ENCODE data around the gene CELSR3.

The CELSR3 gene

DNA sequence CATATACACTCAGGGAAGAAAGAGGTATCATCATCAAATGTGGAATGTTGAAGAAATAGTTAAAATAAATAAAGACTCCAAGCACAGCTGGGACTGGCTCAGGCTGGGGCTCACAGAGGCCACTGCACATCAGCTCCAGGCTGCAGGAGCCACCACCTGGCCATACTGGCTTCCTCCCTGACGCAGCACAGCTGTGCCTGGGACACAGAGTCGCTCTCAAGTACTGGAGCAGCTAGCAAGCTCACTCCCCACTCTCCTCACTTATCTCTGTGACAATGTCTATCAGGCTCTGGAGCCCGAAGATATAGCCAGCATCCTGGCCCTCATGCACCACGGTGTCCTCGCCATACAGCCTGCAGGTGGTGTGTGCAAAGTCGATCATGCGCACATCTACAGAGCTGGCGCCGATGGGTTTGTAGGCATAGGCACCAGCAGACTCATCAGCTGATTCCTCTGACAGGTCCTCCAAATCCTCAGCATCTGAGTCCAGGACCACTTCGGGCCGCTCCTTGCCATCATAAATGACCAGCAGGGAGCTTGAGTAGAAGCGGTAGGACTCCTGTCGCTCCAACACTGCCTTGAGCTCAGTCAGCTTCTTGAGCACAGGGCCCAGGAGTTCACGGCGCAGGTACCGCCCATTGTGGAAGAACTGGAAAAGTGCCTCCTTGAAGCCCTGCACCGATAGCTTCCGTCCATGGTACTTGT is 25.5 kb upstream of the CELSR3 start:
- Histone ChIP-seq H3K36me3 (ENCODE audit: control insufficient read depth in 4 of 4, insufficient read depth in 4 of 4, low read length in 3 of 4) (peaks cover 11 to 60% (median 51%) of the 10 kb centered on the region in 4 experiments), H3K4me1 (ENCODE audit: control extremely low read depth in 1 of 4, control insufficient read depth in 4 of 4, insufficient read depth in 4 of 4, low read length in 3 of 4) (peaks cover 2 to 26% (median 23%) of the 10 kb centered on the region in 4 experiments), H3K9me3 (ENCODE audit: control extremely low read depth in 1 of 5, control insufficient read depth in 4 of 5, insufficient read depth in 2 of 5, low read depth in 1 of 5, low read length in 4 of 5) (no peaks in the 10 kb centered on the region), H3K27me3 (replicated peaks in 2 of 5; ENCODE audit: control insufficient read depth in 4 of 5, insufficient read depth in 5 of 5, low read length in 4 of 5) (no peaks in the 10 kb centered on the region), H3K4me3 (ENCODE audit: control insufficient read depth in 1 of 7, extremely low read depth in 1 of 7, insufficient read depth in 4 of 7, low read depth in 2 of 7, low read length in 6 of 7) (no peak overlapping the region), H3K27ac (ENCODE audit: insufficient read depth in 1 of 2, low read depth in 1 of 2, low read length in 2 of 2, poor library complexity in 1 of 2, severe bottlenecking in 2 of 2) (no peak overlapping the region)
- CTCF ChIA-PET: interaction anchor here (0.6 to 1.0 kb wide), 5 partner anchors 10 to 288 kb away, joined by 3 read pairs; no protein-coding TSS in a partner anchor
- POLR2A ChIA-PET: no interaction called here
- WGBS (ENCODE audit: insufficient coverage): 98% methylated on average over 17 of the region's 18 CpGs
- DNase-seq: no peak

DNA sequence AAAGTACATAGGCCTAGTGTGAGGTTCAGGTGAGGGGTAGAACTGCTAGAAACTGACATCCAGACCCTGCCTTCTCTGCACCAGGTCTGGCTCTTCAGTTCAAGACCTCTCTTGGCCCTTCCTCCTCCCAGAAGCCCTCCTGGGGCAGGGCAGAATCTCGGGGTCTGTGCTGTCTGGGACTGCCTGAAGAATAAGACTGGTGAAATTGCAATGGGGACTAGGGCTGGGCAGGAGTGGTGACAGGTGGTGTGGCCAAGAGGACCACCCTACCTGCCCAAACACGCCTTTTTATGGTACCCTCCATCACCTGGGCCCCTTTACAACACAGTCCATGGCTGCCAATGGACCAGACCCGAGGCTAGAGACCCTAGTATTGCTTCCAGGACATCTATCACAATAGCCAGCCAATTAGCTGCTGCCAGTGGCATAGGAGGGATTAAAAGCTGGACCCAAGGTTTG is 24.6 kb upstream of the CELSR3 start:
- CTCF ChIA-PET: interaction anchor here (1.4 kb wide), 1 partner anchor 52 kb away, joined by 3 read pairs; no protein-coding TSS in a partner anchor
- peak in 1 of 3 donors; percentile 27 for DNase-seq
- WGBS (ENCODE audit: insufficient coverage): 58% methylated on average over 3 of the region's 3 CpGs
- Histone ChIP-seq H3K4me1 (ENCODE audit: control extremely low read depth in 1 of 4, control insufficient read depth in 4 of 4, insufficient read depth in 4 of 4, low read length in 3 of 4) (peaks cover 2 to 26% (median 23%) of the 10 kb centered on the region in 4 experiments), H3K4me3 (ENCODE audit: control insufficient read depth in 1 of 7, extremely low read depth in 1 of 7, insufficient read depth in 4 of 7, low read depth in 2 of 7, low read length in 6 of 7) (no peak overlapping the region), H3K9me3 (ENCODE audit: control extremely low read depth in 1 of 5, control insufficient read depth in 4 of 5, insufficient read depth in 2 of 5, low read depth in 1 of 5, low read length in 4 of 5) (no peaks in the 10 kb centered on the region), H3K36me3 (ENCODE audit: control insufficient read depth in 4 of 4, insufficient read depth in 4 of 4, low read length in 3 of 4) (peaks cover 10 to 57% (median 44%) of the 10 kb centered on the region in 4 experiments), H3K27ac (ENCODE audit: insufficient read depth in 1 of 2, low read depth in 1 of 2, low read length in 2 of 2, poor library complexity in 1 of 2, severe bottlenecking in 2 of 2) (no peak overlapping the region), H3K27me3 (replicated peaks in 2 of 5; ENCODE audit: control insufficient read depth in 4 of 5, insufficient read depth in 5 of 5, low read length in 4 of 5) (no peaks in the 10 kb centered on the region)
- POLR2A ChIA-PET: no interaction called here

GRCh38 chr3:48686538-48687219 is 24.0 kb upstream of the CELSR3 start:
- DNase-seq: peak in 1 of 3 donors; percentile 26
- POLR2A ChIA-PET: no interaction called here
- H3K27me3 ChIP-seq (replicated peaks in 2 of 5; ENCODE audit: control insufficient read depth in 4 of 5, insufficient read depth in 5 of 5, low read length in 4 of 5): no peaks in the 10 kb centered on the region
- no peaks in the 10 kb centered on the region for H3K9me3 ChIP-seq (ENCODE audit: control extremely low read depth in 1 of 5, control insufficient read depth in 4 of 5, insufficient read depth in 2 of 5, low read depth in 1 of 5, low read length in 4 of 5)
- CTCF ChIA-PET: interaction anchor here (0.7 to 1.5 kb wide), 9 partner anchors 9 to 56 kb away, joined by 3 to 6 read pairs (median 4); partner anchors contain the start of gene CELSR3
- WGBS (ENCODE audit: insufficient coverage): 83% methylated on average over 2 of the region's 10 CpGs
- peaks cover 7 to 56% (median 42%) of the 10 kb centered on the region in 4 experiments for H3K36me3 ChIP-seq (ENCODE audit: control insufficient read depth in 4 of 4, insufficient read depth in 4 of 4, low read length in 3 of 4)
- peak overlapping the region in 3 of 7 experiments; percentile 84 to 96 (median 87) for H3K4me3 ChIP-seq (ENCODE audit: control insufficient read depth in 1 of 7, extremely low read depth in 1 of 7, insufficient read depth in 4 of 7, low read depth in 2 of 7, low read length in 6 of 7)
- no peak overlapping the region for H3K27ac ChIP-seq (ENCODE audit: insufficient read depth in 1 of 2, low read depth in 1 of 2, low read length in 2 of 2, poor library complexity in 1 of 2, severe bottlenecking in 2 of 2)
- H3K4me1 ChIP-seq (ENCODE audit: control extremely low read depth in 1 of 4, control insufficient read depth in 4 of 4, insufficient read depth in 4 of 4, low read length in 3 of 4): peaks cover 2 to 26% (median 23%) of the 10 kb centered on the region in 4 experiments

- DNase-seq: peak; percentile 82 to 90 (median 90)
- Histone ChIP-seq H3K9me3 (ENCODE audit: control extremely low read depth in 1 of 5, control insufficient read depth in 4 of 5, insufficient read depth in 2 of 5, low read depth in 1 of 5, low read length in 4 of 5) (no peaks in the 10 kb centered on the region), H3K27ac (ENCODE audit: insufficient read depth in 1 of 2, low read depth in 1 of 2, low read length in 2 of 2, poor library complexity in 1 of 2, severe bottlenecking in 2 of 2) (peak within 1 kb of the TSS in 1 of 2 experiments; percentile 72), H3K4me3 (ENCODE audit: control insufficient read depth in 1 of 7, extremely low read depth in 1 of 7, insufficient read depth in 4 of 7, low read depth in 2 of 7, low read length in 6 of 7) (peak within 1 kb of the TSS; percentile 67 to 96 (median 85)), H3K4me1 (ENCODE audit: control extremely low read depth in 1 of 4, control insufficient read depth in 4 of 4, insufficient read depth in 4 of 4, low read length in 3 of 4) (peaks cover 2 to 26% (median 23%) of the 10 kb centered on the region in 4 experiments), H3K27me3 (replicated peaks in 2 of 5; ENCODE audit: control insufficient read depth in 4 of 5, insufficient read depth in 5 of 5, low read length in 4 of 5) (no peaks in the 10 kb centered on the region), H3K36me3 (ENCODE audit: control insufficient read depth in 4 of 4, insufficient read depth in 4 of 4, low read length in 3 of 4) (peaks cover 7 to 58% (median 41%) of the 10 kb centered on the region in 4 experiments)
- WGBS (ENCODE audit: insufficient coverage): 0% methylated on average over 89 of the region's 97 CpGs
- CTCF ChIA-PET: interaction anchor here (0.7 to 1.5 kb wide), 10 partner anchors 8 to 57 kb away, joined by 3 to 6 read pairs (median 4); partner anchors contain the start of gene CELSR3
- POLR2A ChIA-PET: no interaction called here
Measured at GRCh38 chr3:48685603-48686511, 23.2 kb upstream of the CELSR3 start, which contains the start of gene NCKIPSD. Gene NCKIPSD (minus strand): TSS chr3:48685915. CDS start chr3:48685807, 108 bp downstream.

- Histone ChIP-seq H3K4me1 (ENCODE audit: control extremely low read depth in 1 of 4, control insufficient read depth in 4 of 4, insufficient read depth in 4 of 4, low read length in 3 of 4) (peaks cover 2 to 26% (median 23%) of the 10 kb centered on the region in 4 experiments), H3K4me3 (ENCODE audit: control insufficient read depth in 1 of 7, extremely low read depth in 1 of 7, insufficient read depth in 4 of 7, low read depth in 2 of 7, low read length in 6 of 7) (peak overlapping the region; percentile 67 to 96 (median 85)), H3K27me3 (replicated peaks in 2 of 5; ENCODE audit: control insufficient read depth in 4 of 5, insufficient read depth in 5 of 5, low read length in 4 of 5) (no peaks in the 10 kb centered on the region), H3K27ac (ENCODE audit: insufficient read depth in 1 of 2, low read depth in 1 of 2, low read length in 2 of 2, poor library complexity in 1 of 2, severe bottlenecking in 2 of 2) (peak overlapping the region in 1 of 2 experiments; percentile 72), H3K9me3 (ENCODE audit: control extremely low read depth in 1 of 5, control insufficient read depth in 4 of 5, insufficient read depth in 2 of 5, low read depth in 1 of 5, low read length in 4 of 5) (no peaks in the 10 kb centered on the region), H3K36me3 (ENCODE audit: control insufficient read depth in 4 of 4, insufficient read depth in 4 of 4, low read length in 3 of 4) (peaks cover 7 to 59% (median 41%) of the 10 kb centered on the region in 4 experiments)
- WGBS (ENCODE audit: insufficient coverage): 9% methylated on average over 12 of the region's 13 CpGs
- ChIA-PET CTCF (interaction anchor here (0.7 to 1.6 kb wide), 6 partner anchors 10 to 27 kb away, joined by 3 to 6 read pairs (median 3); partner anchors contain the start of gene CELSR3), POLR2A (no interaction called here)
- no peak for DNase-seq
Measured at GRCh38 chr3:48685293-48685602, 22.6 kb upstream of the CELSR3 start.

GRCh38 chr3:48684480-48685143 is 21.9 kb upstream of the CELSR3 start:
- ChIA-PET POLR2A (interaction anchor here (0.5 kb wide), 1 partner anchor 92 kb away, joined by 3 read pairs; no protein-coding TSS in a partner anchor), CTCF (interaction anchor here (0.9 to 1.6 kb wide), 6 partner anchors 8 to 175 kb away, joined by 3 read pairs; partner anchors contain the start of gene CELSR3)
- H3K27me3 ChIP-seq (replicated peaks in 2 of 5; ENCODE audit: control insufficient read depth in 4 of 5, insufficient read depth in 5 of 5, low read length in 4 of 5): no peaks in the 10 kb centered on the region
- no peak overlapping the region for H3K27ac ChIP-seq (ENCODE audit: insufficient read depth in 1 of 2, low read depth in 1 of 2, low read length in 2 of 2, poor library complexity in 1 of 2, severe bottlenecking in 2 of 2)
- WGBS (ENCODE audit: insufficient coverage): 58% methylated on average over 6 of the region's 7 CpGs
- DNase-seq: no peak
- H3K9me3 ChIP-seq (ENCODE audit: control extremely low read depth in 1 of 5, control insufficient read depth in 4 of 5, insufficient read depth in 2 of 5, low read depth in 1 of 5, low read length in 4 of 5): no peaks in the 10 kb centered on the region
- H3K4me3 ChIP-seq (ENCODE audit: control insufficient read depth in 1 of 7, extremely low read depth in 1 of 7, insufficient read depth in 4 of 7, low read depth in 2 of 7, low read length in 6 of 7): peak overlapping the region in 2 of 7 experiments; percentile 84 to 96
- H3K36me3 ChIP-seq (ENCODE audit: control insufficient read depth in 4 of 4, insufficient read depth in 4 of 4, low read length in 3 of 4): peaks cover 7 to 59% (median 40%) of the 10 kb centered on the region in 4 experiments
- peaks cover 2 to 26% (median 23%) of the 10 kb centered on the region in 4 experiments for H3K4me1 ChIP-seq (ENCODE audit: control extremely low read depth in 1 of 4, control insufficient read depth in 4 of 4, insufficient read depth in 4 of 4, low read length in 3 of 4)

Measured in common myeloid progenitor, CD34-positive (primary cell).